Loucy (cell line): Measurements from ENCODE around the gene CNRIP1.

Source experiments
- CTCF ChIP-seq: fragments of 200-600 bp; sonication (generic); conservative IDR thresholded peaks from 2 replicates; pipeline ENCODE4 v1.5.1; 2014; ENCODE audit warnings: mild to moderate bottlenecking, antibody characterized with exemption, low read length
- EZH2phosphoT487 ChIP-seq: fragments of 200-600 bp; IDR thresholded peaks from 2 replicates; pipeline ENCODE4 v1.6.1; 2018; ENCODE audit warnings: antibody characterized with exemption, mild to moderate bottlenecking, moderate library complexity, borderline replicate concordance

DNA sequence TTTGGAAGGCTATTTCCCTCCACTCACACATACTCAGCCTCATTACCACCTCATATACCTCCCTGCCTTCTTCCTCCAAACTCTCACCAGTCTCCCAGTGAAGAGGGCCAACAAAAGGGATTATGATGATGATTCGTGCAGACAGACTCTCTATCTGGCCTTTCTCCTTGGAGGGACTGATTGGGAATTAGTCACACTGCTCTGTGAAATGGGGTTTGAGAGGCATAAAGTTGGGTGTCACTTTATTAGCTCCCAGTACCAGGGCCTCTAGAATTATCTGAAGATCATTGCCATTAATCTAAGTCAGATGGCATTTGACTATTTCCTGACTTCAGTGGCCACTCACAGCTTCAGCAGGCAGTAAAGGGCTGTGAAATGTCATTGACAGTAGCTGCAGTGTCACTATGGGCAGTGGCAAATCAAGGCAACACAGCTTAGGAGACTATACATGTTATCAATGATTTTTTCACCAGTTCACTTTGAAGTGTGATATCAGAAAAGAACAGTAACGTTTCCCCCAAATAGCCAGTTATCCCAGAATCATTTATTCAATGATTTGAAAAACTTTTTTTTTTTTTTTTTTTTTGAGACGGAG, 17.4 kb downstream of the CNRIP1 start:
- no peak for TF ChIP-seq CTCF
- no peak for TF ChIP-seq EZH2phosphoT487
